Measurements from ENCODE around the gene SPAG5.

SPAG5 gene

GRCh38 chr17:28598389-28598788 is 436 bp downstream of the SPAG5 start:
- no peaks in the 10 kb centered on the region for H3K9me3 ChIP-seq
- no peaks in the 10 kb centered on the region for H3K4me1 ChIP-seq
- H3K27me3 ChIP-seq, result no peaks in the 10 kb centered on the region
- H3K4me3 ChIP-seq (ENCODE audit: low read depth, low read length), result peak overlapping the region; percentile 78
- no peak for DNase-seq
- H3K36me3 ChIP-seq, result no peaks in the 10 kb centered on the region
- no peak for TF ChIP-seq CTCF (IDR thresholded peaks at IDR 0.05; ENCODE audit: low read depth, low read length)

- DNase-seq, result no peak
- no peaks in the 10 kb centered on the region for H3K4me1 ChIP-seq
- H3K27me3 ChIP-seq, result no peaks in the 10 kb centered on the region
- H3K36me3 ChIP-seq, result no peaks in the 10 kb centered on the region
- no peak for TF ChIP-seq CTCF (IDR thresholded peaks at IDR 0.05; ENCODE audit: low read depth, low read length)
- peak overlapping the region; percentile 78 for H3K4me3 ChIP-seq (ENCODE audit: low read depth, low read length)
- H3K9me3 ChIP-seq, result no peaks in the 10 kb centered on the region
Observed at GRCh38 chr17:28597606-28598383, 1.0 kb downstream of the SPAG5 start.

GRCh38 chr17:28592260-28592659 is 6.6 kb downstream of the SPAG5 start:
- H3K27me3 ChIP-seq, result no peaks in the 10 kb centered on the region
- no peak for DNase-seq
- H3K9me3 ChIP-seq, result no peaks in the 10 kb centered on the region
- H3K4me1 ChIP-seq, result no peaks in the 10 kb centered on the region
- no peak for TF ChIP-seq CTCF (IDR thresholded peaks at IDR 0.05; ENCODE audit: low read depth, low read length)
- peaks cover 23% of the 10 kb centered on the region for H3K36me3 ChIP-seq
- no peak overlapping the region for H3K4me3 ChIP-seq (ENCODE audit: low read depth, low read length)

GRCh38 chr17:28585851-28586250 is 13.0 kb downstream of the SPAG5 start:
- Histone ChIP-seq H3K9me3 (no peaks in the 10 kb centered on the region), H3K4me3 (ENCODE audit: low read depth, low read length) (no peak overlapping the region), H3K4me1 (no peaks in the 10 kb centered on the region), H3K27me3 (no peaks in the 10 kb centered on the region), H3K36me3 (peaks cover 33% of the 10 kb centered on the region)
- no peak for TF ChIP-seq CTCF (IDR thresholded peaks at IDR 0.05; ENCODE audit: low read depth, low read length)
- DNase-seq, result no peak

GRCh38 chr17:28584434-28584833 is 14.4 kb downstream of the SPAG5 start:
- TF ChIP-seq CTCF (IDR thresholded peaks at IDR 0.05; ENCODE audit: low read depth, low read length), result no peak
- H3K36me3 ChIP-seq, result peaks cover 30% of the 10 kb centered on the region

GRCh38 chr17:28582513-28582912 is 16.3 kb downstream of the SPAG5 start:
- H3K27me3 ChIP-seq, result no peaks in the 10 kb centered on the region
- no peak overlapping the region for H3K4me3 ChIP-seq (ENCODE audit: low read depth, low read length)
- no peak for TF ChIP-seq CTCF (IDR thresholded peaks at IDR 0.05; ENCODE audit: low read depth, low read length)
- DNase-seq, result no peak
- H3K9me3 ChIP-seq, result no peaks in the 10 kb centered on the region
- no peaks in the 10 kb centered on the region for H3K4me1 ChIP-seq
- H3K36me3 ChIP-seq, result peaks cover 40% of the 10 kb centered on the region

More at GRCh38 chr17:28584434-28584833, 14.4 kb downstream of the SPAG5 start:
- no peak overlapping the region for H3K4me3 ChIP-seq (ENCODE audit: low read depth, low read length)
- no peaks in the 10 kb centered on the region for H3K4me1 ChIP-seq
- DNase-seq, result no peak
- H3K9me3 ChIP-seq, result no peaks in the 10 kb centered on the region
- H3K27me3 ChIP-seq, result no peaks in the 10 kb centered on the region
